Astrocyte (in vitro differentiated cells and primary cell): ENCODE results near the gene DPCD.

Experiments
- EZH2 ChIP-seq: IDR thresholded peaks from 2 replicates; pipeline ENCODE4 v1.6.1; 2012; ENCODE audit warnings: mild to moderate bottlenecking, low read length, inconsistent platforms; ENCODE audit not compliant: insufficient read depth
- TF ChIP-seq, protein P1 (sequence below): IDR thresholded peaks from 2 replicates; pipeline ENCODE4 v1.5.1; 2011; ENCODE audit warnings: low read depth, mild to moderate bottlenecking, inconsistent platforms, low read length, moderate library complexity; ENCODE audit not compliant: insufficient read depth

DNA sequence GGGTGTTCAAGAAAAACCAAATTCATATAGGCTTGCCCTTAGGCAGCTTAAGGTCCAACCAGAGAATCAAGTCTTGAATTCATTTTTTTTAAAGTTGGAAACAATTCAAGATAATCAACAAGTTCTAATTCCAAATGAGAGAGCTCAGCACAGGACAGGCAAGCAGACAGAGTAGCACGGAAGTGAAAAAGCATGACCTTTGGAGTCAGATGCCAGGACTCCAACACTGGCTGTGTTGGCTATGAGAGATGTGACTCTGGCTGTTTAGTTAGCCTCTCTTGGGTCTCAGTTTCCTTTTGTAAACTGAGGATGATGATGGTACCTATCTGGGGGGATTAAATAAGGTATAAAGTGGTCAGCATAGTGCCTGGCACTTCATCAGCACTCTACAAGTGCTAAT, 57.5 kb downstream of the DPCD start:
- TF ChIP-seq, protein P1, sequence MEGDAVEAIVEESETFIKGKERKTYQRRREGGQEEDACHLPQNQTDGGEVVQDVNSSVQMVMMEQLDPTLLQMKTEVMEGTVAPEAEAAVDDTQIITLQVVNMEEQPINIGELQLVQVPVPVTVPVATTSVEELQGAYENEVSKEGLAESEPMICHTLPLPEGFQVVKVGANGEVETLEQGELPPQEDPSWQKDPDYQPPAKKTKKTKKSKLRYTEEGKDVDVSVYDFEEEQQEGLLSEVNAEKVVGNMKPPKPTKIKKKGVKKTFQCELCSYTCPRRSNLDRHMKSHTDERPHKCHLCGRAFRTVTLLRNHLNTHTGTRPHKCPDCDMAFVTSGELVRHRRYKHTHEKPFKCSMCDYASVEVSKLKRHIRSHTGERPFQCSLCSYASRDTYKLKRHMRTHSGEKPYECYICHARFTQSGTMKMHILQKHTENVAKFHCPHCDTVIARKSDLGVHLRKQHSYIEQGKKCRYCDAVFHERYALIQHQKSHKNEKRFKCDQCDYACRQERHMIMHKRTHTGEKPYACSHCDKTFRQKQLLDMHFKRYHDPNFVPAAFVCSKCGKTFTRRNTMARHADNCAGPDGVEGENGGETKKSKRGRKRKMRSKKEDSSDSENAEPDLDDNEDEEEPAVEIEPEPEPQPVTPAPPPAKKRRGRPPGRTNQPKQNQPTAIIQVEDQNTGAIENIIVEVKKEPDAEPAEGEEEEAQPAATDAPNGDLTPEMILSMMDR = no peak
- no peak for TF ChIP-seq EZH2
